H1 (cell line): Measurements from ENCODE around the gene MMP24OS.

ENCODE experiments used
- BACH1 ChIP-seq: IDR thresholded peaks from 2 replicates; pipeline ENCODE4 v1.6.1; 2012; ENCODE audit warnings: low read length, improper control_type of control experiment
- EZH2 ChIP-seq: fragments of 200-600 bp; sonication (generic); IDR thresholded peaks from 2 replicates; pipeline ENCODE4 v1.7.1; 2012; ENCODE audit warnings: low read depth, mild to moderate bottlenecking, moderate library complexity, low read length, inconsistent platforms; ENCODE audit not compliant: severe bottlenecking
- JUND ChIP-seq: IDR thresholded peaks from 2 replicates; pipeline ENCODE4 v1.6.1; 2011; ENCODE audit warnings: mild to moderate bottlenecking, improper control_type of control experiment, low read length
- POLR2AphosphoS5 ChIP-seq: IDR thresholded peaks from 2 replicates; pipeline ENCODE4 v1.6.1; 2011; ENCODE audit warnings: low read depth, low read length
- RFX5 ChIP-seq: IDR thresholded peaks from 2 replicates; pipeline ENCODE4 v1.6.1; 2011; ENCODE audit warnings: low read depth, low read length, improper control_type of control experiment, borderline replicate concordance
- SRF ChIP-seq: IDR thresholded peaks from 2 replicates; pipeline ENCODE4 v1.6.1; 2011; ENCODE audit warnings: mild to moderate bottlenecking, low read depth, low read length, moderate library complexity
- TBP ChIP-seq: IDR thresholded peaks from 2 replicates; pipeline ENCODE4 v1.6.1; 2011; ENCODE audit warnings: low read depth, low read length, improper control_type of control experiment
- TF ChIP-seq, protein P1 (sequence below), 3 experiments: IDR thresholded peaks; 1 replicate in 2 of 3; 2 replicates in 1 of 3; pipeline versions ENCODE4 v1.5.1 to v1.6.1; 2011; ENCODE audit warnings: low read length in 3 of 3, mild to moderate bottlenecking in 3 of 3, inconsistent platforms in 2 of 3, low read depth in 1 of 3, moderate library complexity in 1 of 3; ENCODE audit not compliant: insufficient read depth in 1 of 3; ENCODE audit errors: control extremely low read depth in 1 of 3

GRCh38 chr20:35260426-35260825, 17.5 kb downstream of the MMP24OS start:
- no peak for TF ChIP-seq RFX5
- TF ChIP-seq, protein P1, sequence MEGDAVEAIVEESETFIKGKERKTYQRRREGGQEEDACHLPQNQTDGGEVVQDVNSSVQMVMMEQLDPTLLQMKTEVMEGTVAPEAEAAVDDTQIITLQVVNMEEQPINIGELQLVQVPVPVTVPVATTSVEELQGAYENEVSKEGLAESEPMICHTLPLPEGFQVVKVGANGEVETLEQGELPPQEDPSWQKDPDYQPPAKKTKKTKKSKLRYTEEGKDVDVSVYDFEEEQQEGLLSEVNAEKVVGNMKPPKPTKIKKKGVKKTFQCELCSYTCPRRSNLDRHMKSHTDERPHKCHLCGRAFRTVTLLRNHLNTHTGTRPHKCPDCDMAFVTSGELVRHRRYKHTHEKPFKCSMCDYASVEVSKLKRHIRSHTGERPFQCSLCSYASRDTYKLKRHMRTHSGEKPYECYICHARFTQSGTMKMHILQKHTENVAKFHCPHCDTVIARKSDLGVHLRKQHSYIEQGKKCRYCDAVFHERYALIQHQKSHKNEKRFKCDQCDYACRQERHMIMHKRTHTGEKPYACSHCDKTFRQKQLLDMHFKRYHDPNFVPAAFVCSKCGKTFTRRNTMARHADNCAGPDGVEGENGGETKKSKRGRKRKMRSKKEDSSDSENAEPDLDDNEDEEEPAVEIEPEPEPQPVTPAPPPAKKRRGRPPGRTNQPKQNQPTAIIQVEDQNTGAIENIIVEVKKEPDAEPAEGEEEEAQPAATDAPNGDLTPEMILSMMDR (IDR thresholded peaks at IDR 0.05; ENCODE audit: control extremely low read depth in 1 of 3, insufficient read depth in 1 of 3, low read depth in 1 of 3, low read length in 3 of 3) = no peak
- TF ChIP-seq TBP = no peak
- no peak for TF ChIP-seq JUND
- TF ChIP-seq POLR2AphosphoS5 = no peak
- TF ChIP-seq EZH2 = no peak
- TF ChIP-seq SRF = no peak
- TF ChIP-seq BACH1 = no peak
